Mesangial cell (primary cell): ENCODE results near the gene DAAM1. TPM values are rescaled to one million over a fixed set of nuclear protein-coding genes. Genes with fewer than 3 reads are reported as not detected.

Experiments used
- total RNA-seq: library from RNA; depleted of rRNA; stranded (reverse); fragments of >200 nt; gene quantifications from 2 replicates; pipeline ENCODE4 v1.2.3, GENCODE V29; 2015

The DAAM1 gene
- 8.1 and 11.1 TPM in 2 replicates for total RNA-seq

GRCh38 chr14:59188461-59189090 is at the start of gene DAAM1:
Gene DAAM1, plus strand, starts transcription at chr14:59188667. Its CDS starts 74,811 bp downstream, at chr14:59263478.

